ENCODE results near the gene RAB27B. TPM values are rescaled to one million over a fixed set of nuclear protein-coding genes. Genes with fewer than 3 reads are reported as not detected.

RAB27B gene
- total and polyA plus RNA-seq, 2 of the 8 experiments (the other 6 are each of a cell fraction or from before 2014, with no cell fraction given) = 0.05 to 0.60 TPM

DNA sequence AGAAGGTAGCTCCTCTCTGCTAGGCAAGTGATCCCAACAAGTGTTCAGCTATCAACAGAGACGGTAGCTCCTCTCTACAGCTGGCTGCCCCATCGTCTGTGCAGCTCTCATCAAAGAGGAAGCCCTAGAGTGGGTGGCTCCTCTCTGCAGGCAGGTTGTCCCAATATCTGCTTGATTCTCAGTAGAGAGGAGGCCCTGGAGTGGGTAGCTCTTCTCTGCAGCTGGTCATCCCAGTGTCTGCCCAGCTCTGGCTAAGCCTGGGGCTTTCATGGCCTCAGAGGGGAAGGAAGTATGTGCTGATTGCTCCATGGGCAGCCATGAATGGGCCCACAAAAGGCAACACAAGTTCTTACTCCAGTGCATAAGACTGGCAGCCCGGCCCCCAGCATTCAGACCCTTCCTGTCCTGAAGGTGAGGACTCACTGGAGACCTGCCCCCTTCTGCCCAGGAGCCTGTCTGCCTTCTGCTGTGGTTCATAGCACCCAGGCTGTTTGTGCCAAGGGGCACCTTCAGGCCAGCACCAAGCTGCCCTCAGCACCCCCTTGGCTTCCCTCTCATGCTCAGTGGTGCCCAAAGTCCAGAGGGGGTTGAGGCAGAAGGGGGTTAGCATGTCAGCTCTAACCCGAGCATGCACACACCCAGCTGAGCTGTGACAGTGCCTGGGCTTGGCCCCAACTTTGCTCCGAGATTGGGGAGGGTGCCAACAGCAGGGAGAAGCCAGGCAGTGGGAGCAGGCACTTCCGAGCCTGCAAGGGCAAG, 82.1 kb downstream of the RAB27B start (continued):
- TF ChIP-seq CHD7 (IDR thresholded peaks at IDR 0.05; ENCODE audit: insufficient replicate concordance, low read length) = no peak
- no peak for TF ChIP-seq ASH2L (IDR thresholded peaks at IDR 0.05; ENCODE audit: low read length)
- no peak for TF ChIP-seq EZH2 (IDR thresholded peaks at IDR 0.05; ENCODE audit: low read depth, low read length, severe bottlenecking)
- TF ChIP-seq CHD1 (IDR thresholded peaks at IDR 0.05; ENCODE audit: low read depth, low read length) = no peak
- TF ChIP-seq YY1 (IDR thresholded peaks at IDR 0.05; ENCODE audit: low read depth, low read length) = no peak
- no peak for TF ChIP-seq SP4 (IDR thresholded peaks at IDR 0.05; ENCODE audit: low read length)
- TF ChIP-seq MAFK (IDR thresholded peaks at IDR 0.05; ENCODE audit: low read depth, low read length) = no peak
- TF ChIP-seq JUND (IDR thresholded peaks at IDR 0.05; ENCODE audit: low read length) = no peak
- no peak for TF ChIP-seq KDM4A (IDR thresholded peaks at IDR 0.05; ENCODE audit: low read depth, low read length, severe bottlenecking)
- TF ChIP-seq SRF (IDR thresholded peaks at IDR 0.05; ENCODE audit: low read depth, low read length) = no peak
- TF ChIP-seq SIN3A (conservative IDR thresholded peaks at IDR 0.05 in 1 of 2, IDR thresholded peaks at IDR 0.05 in 1 of 2; ENCODE audit: low read depth in 1 of 2, low read length in 2 of 2) = no peak
